ENCODE results near the gene VEZT. TPM values are rescaled to one million over a fixed set of nuclear protein-coding genes. Genes with fewer than 3 reads are reported as not detected.
A peak's percentile ranks its signal among the peaks of the same experiment; 100 is the strongest.

VEZT gene
- total and polyA plus RNA-seq, 9 of the 15 experiments (the other 6 are each of a cell fraction or from before 2014, with no cell fraction given), result 16.1 to 61.5 (median 32.6) TPM

DNA sequence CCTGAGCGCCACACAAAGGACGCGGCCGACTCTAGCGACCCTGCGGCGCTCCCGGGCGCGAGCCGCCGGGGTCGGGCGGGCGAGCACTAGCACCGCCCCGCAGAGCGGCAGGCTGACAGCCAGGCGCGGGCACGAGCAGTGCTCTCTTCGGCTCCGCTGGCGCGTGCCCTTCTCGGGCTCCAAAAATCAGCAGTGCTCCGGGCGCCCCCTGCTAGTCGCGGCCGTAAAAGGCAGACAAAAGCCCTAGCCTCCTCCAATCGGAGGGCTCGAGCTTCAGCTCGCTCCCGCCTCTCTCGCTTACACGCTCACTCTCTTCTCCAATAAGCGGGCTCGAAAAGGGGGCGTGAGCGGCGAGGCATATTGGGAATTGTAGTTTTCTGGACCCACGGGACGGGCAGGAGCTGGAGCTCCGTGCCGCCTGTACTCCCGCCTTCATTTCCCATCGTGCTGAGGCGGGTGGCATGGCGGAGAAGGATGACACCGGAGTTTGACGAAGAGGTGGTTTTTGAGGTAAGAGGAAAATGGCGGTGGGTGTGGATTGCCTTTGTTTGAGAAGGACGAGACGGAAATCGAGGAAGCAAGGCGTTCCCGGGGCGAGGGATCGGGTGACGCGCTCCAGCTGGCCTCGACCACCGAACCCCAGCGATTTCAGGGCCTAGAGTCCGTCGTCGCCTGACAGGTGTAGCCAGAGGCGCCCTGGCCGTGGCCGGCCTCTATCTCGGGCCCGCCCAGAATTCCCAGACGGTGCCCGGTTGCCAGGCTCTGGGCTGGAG is at the start of gene VEZT, which contains the start of gene FGD6 (continued):
- TF ChIP-seq, protein P1, sequence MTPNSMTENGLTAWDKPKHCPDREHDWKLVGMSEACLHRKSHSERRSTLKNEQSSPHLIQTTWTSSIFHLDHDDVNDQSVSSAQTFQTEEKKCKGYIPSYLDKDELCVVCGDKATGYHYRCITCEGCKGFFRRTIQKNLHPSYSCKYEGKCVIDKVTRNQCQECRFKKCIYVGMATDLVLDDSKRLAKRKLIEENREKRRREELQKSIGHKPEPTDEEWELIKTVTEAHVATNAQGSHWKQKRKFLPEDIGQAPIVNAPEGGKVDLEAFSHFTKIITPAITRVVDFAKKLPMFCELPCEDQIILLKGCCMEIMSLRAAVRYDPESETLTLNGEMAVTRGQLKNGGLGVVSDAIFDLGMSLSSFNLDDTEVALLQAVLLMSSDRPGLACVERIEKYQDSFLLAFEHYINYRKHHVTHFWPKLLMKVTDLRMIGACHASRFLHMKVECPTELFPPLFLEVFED (CRISPR knock-in tag; conservative IDR thresholded peaks at IDR 0.05), result no peak
- peak; percentile 99 for TF ChIP-seq MBD2 (IDR thresholded peaks at IDR 0.05; ENCODE audit: borderline replicate concordance, low read depth)
- no peak for TF ChIP-seq NR1H2 (CRISPR knock-in tag; IDR thresholded peaks at IDR 0.05)
- TF ChIP-seq ARID2 (IDR thresholded peaks at IDR 0.05), result peak; percentile 46; the same call in 1 of the 2 replicates
- TF ChIP-seq JUND (IDR thresholded peaks at IDR 0.05; ENCODE audit: borderline replicate concordance, low read depth, low read length), result peak; percentile 47; the same call in 1 of the 2 replicates
- 0 out of 3 replicates have a peak, but pooled peaks have one; percentile 10 for TF ChIP-seq JUND (tag; IDR thresholded peaks at IDR 0.05; ENCODE audit: borderline replicate concordance, low read depth, low read length)
- TF ChIP-seq PHF20 (IDR thresholded peaks at IDR 0.05; ENCODE audit: partially characterized antibody), result peak; percentile 59
- TF ChIP-seq TBP (optimal IDR thresholded peaks at IDR 0.05; ENCODE audit: low read depth, low read length), result peak; percentile 78
- TF ChIP-seq, protein P2, sequence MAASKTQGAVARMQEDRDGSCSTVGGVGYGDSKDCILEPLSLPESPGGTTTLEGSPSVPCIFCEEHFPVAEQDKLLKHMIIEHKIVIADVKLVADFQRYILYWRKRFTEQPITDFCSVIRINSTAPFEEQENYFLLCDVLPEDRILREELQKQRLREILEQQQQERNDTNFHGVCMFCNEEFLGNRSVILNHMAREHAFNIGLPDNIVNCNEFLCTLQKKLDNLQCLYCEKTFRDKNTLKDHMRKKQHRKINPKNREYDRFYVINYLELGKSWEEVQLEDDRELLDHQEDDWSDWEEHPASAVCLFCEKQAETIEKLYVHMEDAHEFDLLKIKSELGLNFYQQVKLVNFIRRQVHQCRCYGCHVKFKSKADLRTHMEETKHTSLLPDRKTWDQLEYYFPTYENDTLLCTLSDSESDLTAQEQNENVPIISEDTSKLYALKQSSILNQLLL (CRISPR knock-in tag; IDR thresholded peaks at IDR 0.05; ENCODE audit: borderline replicate concordance), result no peak
- TF ChIP-seq, protein P3, sequence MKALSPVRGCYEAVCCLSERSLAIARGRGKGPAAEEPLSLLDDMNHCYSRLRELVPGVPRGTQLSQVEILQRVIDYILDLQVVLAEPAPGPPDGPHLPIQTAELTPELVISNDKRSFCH (CRISPR knock-in tag; IDR thresholded peaks at IDR 0.05), result no peak
- TF ChIP-seq, protein P3 (tag; IDR thresholded peaks at IDR 0.05), result 0 out of 2 replicates have a peak, but pooled peaks have one; percentile 25
- 0 out of 2 replicates have a peak, but pooled peaks have one; percentile 5 for TF ChIP-seq ZNF24 (IDR thresholded peaks at IDR 0.05)
- TF ChIP-seq, protein P4, sequence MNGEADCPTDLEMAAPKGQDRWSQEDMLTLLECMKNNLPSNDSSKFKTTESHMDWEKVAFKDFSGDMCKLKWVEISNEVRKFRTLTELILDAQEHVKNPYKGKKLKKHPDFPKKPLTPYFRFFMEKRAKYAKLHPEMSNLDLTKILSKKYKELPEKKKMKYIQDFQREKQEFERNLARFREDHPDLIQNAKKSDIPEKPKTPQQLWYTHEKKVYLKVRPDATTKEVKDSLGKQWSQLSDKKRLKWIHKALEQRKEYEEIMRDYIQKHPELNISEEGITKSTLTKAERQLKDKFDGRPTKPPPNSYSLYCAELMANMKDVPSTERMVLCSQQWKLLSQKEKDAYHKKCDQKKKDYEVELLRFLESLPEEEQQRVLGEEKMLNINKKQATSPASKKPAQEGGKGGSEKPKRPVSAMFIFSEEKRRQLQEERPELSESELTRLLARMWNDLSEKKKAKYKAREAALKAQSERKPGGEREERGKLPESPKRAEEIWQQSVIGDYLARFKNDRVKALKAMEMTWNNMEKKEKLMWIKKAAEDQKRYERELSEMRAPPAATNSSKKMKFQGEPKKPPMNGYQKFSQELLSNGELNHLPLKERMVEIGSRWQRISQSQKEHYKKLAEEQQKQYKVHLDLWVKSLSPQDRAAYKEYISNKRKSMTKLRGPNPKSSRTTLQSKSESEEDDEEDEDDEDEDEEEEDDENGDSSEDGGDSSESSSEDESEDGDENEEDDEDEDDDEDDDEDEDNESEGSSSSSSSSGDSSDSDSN (IDR thresholded peaks at IDR 0.05; ENCODE audit: borderline replicate concordance in 1 of 2, low read depth in 2 of 2, low read length in 2 of 2), result peak; percentile 81 to 94; a peak in 2 of 4 replicates
- TF ChIP-seq ZNF12 (CRISPR knock-in tag; IDR thresholded peaks at IDR 0.05), result no peak
- TF ChIP-seq, protein P5, sequence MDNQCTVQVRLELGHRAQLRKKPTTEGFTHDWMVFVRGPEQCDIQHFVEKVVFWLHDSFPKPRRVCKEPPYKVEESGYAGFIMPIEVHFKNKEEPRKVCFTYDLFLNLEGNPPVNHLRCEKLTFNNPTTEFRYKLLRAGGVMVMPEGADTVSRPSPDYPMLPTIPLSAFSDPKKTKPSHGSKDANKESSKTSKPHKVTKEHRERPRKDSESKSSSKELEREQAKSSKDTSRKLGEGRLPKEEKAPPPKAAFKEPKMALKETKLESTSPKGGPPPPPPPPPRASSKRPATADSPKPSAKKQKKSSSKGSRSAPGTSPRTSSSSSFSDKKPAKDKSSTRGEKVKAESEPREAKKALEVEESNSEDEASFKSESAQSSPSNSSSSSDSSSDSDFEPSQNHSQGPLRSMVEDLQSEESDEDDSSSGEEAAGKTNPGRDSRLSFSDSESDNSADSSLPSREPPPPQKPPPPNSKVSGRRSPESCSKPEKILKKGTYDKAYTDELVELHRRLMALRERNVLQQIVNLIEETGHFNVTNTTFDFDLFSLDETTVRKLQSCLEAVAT (IDR thresholded peaks at IDR 0.05), result peak; percentile 12 to 44; a peak in 2 of 4 replicates
- no peak for TF ChIP-seq U2AF2 (optimal IDR thresholded peaks at IDR 0.05; ENCODE audit: low read depth, low read length)
- TF ChIP-seq STAT5B (CRISPR knock-in tag; IDR thresholded peaks at IDR 0.05), result no peak
- TF ChIP-seq ILF3 (IDR thresholded peaks at IDR 0.05; ENCODE audit: borderline replicate concordance), result no peak
- peak; percentile 34; the same call in 1 of the 2 replicates for TF ChIP-seq JUN (IDR thresholded peaks at IDR 0.05; ENCODE audit: borderline replicate concordance, low read depth, low read length)
- no peak for TF ChIP-seq JUN (CRISPR knock-in tag; IDR thresholded peaks at IDR 0.05; ENCODE audit: borderline replicate concordance)

Data from K562 (cell line).